Neutrophil (primary cell): Measurements from ENCODE around the gene APOB.

Source experiments
- H3K27ac ChIP-seq: fragments of 200-600 bp; sonication (generic); 2 replicates; pipeline ENCODE4 v1.5.1; 2016; ENCODE audit warnings: mild to moderate bottlenecking, moderate library complexity
- H3K27me3 ChIP-seq: fragments of 200-600 bp; sonication (generic); 2 replicates; pipeline ENCODE4 v1.6.0; 2016; ENCODE audit warnings: mild to moderate bottlenecking
- H3K36me3 ChIP-seq: fragments of 200-600 bp; sonication (generic); 2 replicates; pipeline ENCODE4 v1.5.1; 2017
- H3K4me1 ChIP-seq, 2 experiments: fragments of 200-600 bp in 1 of 2; sonication (generic) in 1 of 2; 1 replicate in 1 of 2; 2 replicates in 1 of 2; pipeline versions ENCODE4 v1.5.1 to v1.6.1; 2013 to 2016; ENCODE audit warnings: low read depth in 1 of 2, low read length in 1 of 2, mild to moderate bottlenecking in 1 of 2, moderate library complexity in 1 of 2; ENCODE audit not compliant: control insufficient read depth in 1 of 2, insufficient read depth in 1 of 2
- H3K4me3 ChIP-seq, 2 experiments: fragments of 200-600 bp in 1 of 2; sonication (generic) in 1 of 2; 1 replicate in 1 of 2; 2 replicates in 1 of 2; pipeline ENCODE4 v1.5.1; 2013 to 2016; ENCODE audit warnings: low read depth in 1 of 2, low read length in 1 of 2, mild to moderate bottlenecking in 1 of 2, moderate library complexity in 1 of 2
- H3K9me3 ChIP-seq: fragments of 200-600 bp; sonication (generic); 2 replicates; pipeline ENCODE4 v1.5.1; 2016
- CTCF ChIP-seq: fragments of 200-600 bp; sonication (generic); IDR thresholded peaks from 2 replicates; pipeline ENCODE4 v1.5.1; 2016; ENCODE audit warnings: antibody characterized with exemption

APOB gene

GRCh38 chr2:21013043-21013816 lies 30.6 kb downstream of the APOB start:
- TF ChIP-seq CTCF = no peak
- H3K4me1 ChIP-seq = no peaks in the 10 kb centered on the region
- H3K27ac ChIP-seq = no peak overlapping the region
- no peaks in the 10 kb centered on the region for H3K36me3 ChIP-seq
- H3K9me3 ChIP-seq = no peaks in the 10 kb centered on the region
- H3K27me3 ChIP-seq = no peaks in the 10 kb centered on the region
- H3K4me3 ChIP-seq = no peak overlapping the region

GRCh38 chr2:21012557-21012937 lies 31.3 kb downstream of the APOB start:
- Histone ChIP-seq H3K4me3 (no peak overlapping the region), H3K27ac (no peak overlapping the region), H3K4me1 (no peaks in the 10 kb centered on the region), H3K27me3 (no peaks in the 10 kb centered on the region), H3K36me3 (no peaks in the 10 kb centered on the region), H3K9me3 (no peaks in the 10 kb centered on the region)
- TF ChIP-seq CTCF = no peak

- Histone ChIP-seq H3K27me3 (no peaks in the 10 kb centered on the region), H3K4me1 (no peaks in the 10 kb centered on the region), H3K9me3 (no peaks in the 10 kb centered on the region), H3K4me3 (no peak overlapping the region), H3K36me3 (no peaks in the 10 kb centered on the region), H3K27ac (no peak overlapping the region)
- no peak for TF ChIP-seq CTCF
These were observed 31.9 kb downstream of the APOB start for GRCh38 chr2:21011876-21012556.

GRCh38 chr2:21011453-21011852 lies 32.4 kb downstream of the APOB start:
- H3K4me3 ChIP-seq = no peak overlapping the region
- no peaks in the 10 kb centered on the region for H3K4me1 ChIP-seq
- H3K36me3 ChIP-seq = no peaks in the 10 kb centered on the region
- no peaks in the 10 kb centered on the region for H3K9me3 ChIP-seq
- TF ChIP-seq CTCF = no peak
- no peak overlapping the region for H3K27ac ChIP-seq
- no peaks in the 10 kb centered on the region for H3K27me3 ChIP-seq

- H3K36me3 ChIP-seq = no peaks in the 10 kb centered on the region
- no peak for TF ChIP-seq CTCF
These were observed 32.9 kb downstream of the APOB start for GRCh38 chr2:21010813-21011439.

More at GRCh38 chr2:21010813-21011439, 32.9 kb downstream of the APOB start:
- Histone ChIP-seq H3K4me1 (no peaks in the 10 kb centered on the region), H3K4me3 (no peak overlapping the region), H3K27ac (no peak overlapping the region), H3K27me3 (no peaks in the 10 kb centered on the region), H3K9me3 (no peaks in the 10 kb centered on the region)
